ENCODE measurements around the gene NAB2.

- TF ChIP-seq CTCF (IDR thresholded peaks at IDR 0.05), result no peak
- TF ChIP-seq POLR2A (IDR thresholded peaks at IDR 0.05), result no peak
Measured at GRCh38 chr12:57138526-57139272, 49.8 kb downstream of the NAB2 start.

Data from thyroid gland (tissue), 4 donors.